Limb (tissue), 2 donors: Measurements from ENCODE around the gene NLGN4X.
A peak's percentile ranks its signal among the peaks of the same experiment; 100 is the strongest.
"Not testable (repeated sequence)": the region's sequence is repeated elsewhere in the genome, so short reads cannot be mapped to it uniquely, and the experiment has no call there.

Source experiments
- DNase-seq, 2 donors: peaks; one replicate each; pipeline ENCODE4 v3.0.0-alpha.2; 2016; ENCODE audit errors: extremely low spot score in 2 of 2

Gene NLGN4X

DNA sequence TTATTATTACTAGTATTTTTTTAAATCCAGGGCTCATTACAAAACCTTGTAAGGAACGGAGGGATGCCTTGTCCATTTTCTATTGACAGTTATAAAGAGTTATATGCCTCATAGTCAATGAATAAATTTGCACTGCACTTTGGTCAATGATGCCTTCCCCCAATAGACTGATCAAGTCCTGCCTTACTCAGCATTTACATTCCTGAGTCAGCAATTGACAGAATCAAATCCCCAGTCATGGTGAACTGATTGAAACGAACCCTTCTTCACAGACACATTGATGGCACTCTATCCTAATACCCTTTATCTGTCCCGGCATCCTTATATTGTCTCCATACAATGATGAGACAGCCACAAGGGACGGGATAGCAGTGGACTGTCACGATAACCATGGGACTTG is 213.2 kb downstream of the NLGN4X start:
- no peak for DNase-seq

DNA sequence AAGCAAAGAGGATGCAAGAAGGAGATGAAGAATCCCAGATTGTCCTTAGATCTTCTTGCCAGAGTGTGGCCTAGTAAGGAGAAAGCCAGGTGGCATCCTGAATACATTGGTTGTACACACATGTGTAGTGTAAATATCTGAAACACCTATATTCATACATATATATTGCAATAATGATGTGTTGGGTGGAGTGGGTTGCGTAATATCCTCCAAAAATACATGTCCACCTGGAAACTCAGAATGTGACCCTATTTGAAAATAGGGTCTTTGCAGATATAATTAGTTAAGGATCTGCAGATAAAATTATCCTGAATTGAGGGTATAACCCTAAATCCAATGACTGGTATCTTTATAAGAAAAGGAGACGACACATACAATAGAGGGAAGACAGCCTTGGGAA is 216.3 kb downstream of the NLGN4X start:
- no peak for DNase-seq

- no peak for DNase-seq
These were observed 222.8 kb downstream of the NLGN4X start for GRCh38 chrX:6005856-6006255.

GRCh38 chrX:6004529-6004928 is 224.1 kb downstream of the NLGN4X start:
- no peak for DNase-seq

DNA sequence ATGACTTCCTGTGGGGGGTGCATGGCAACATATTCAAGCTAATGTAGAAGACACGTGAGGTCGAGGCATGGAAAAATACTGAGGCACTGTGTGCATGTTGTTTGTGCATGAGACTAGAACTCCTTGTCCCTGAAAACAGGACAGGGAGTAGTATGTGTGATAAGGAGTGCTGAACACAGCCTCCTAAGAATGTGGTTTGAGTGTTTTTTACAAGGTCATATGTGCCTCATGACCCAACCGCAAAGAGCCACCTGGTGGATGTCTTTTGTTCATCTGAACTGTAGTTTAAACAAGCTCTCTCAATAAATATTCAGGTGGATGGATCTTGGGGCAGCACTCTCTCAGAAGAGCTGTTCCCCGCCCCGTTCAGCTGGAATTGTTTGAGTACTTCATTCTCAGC is 226.6 kb downstream of the NLGN4X start:
- no peak for DNase-seq

GRCh38 chrX:5998901-5999300 is 229.8 kb downstream of the NLGN4X start:
- no peak for DNase-seq

- no peak for DNase-seq
These were observed 230.2 kb downstream of the NLGN4X start for GRCh38 chrX:5998456-5998855.

- no peak for DNase-seq
These were observed 237.3 kb downstream of the NLGN4X start for GRCh38 chrX:5991393-5991792.

DNA sequence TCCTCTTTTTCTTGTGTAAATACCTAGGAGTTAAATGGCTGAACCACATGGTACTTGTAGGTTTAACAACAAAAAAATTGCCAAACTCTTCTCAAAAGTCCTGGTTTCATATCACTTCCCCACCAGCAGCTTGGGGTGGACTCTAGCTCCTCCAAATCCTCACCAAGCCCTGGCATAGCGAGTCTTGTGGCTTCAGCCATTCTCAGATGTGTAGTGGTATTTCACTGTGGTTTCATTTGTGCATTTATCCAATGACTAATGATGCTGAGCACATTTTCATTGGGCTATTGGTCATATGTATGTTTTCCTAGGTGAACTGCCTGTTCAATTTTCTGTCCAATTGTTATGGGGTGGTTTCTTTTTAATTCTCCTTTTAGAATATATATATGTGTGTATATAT is 249.3 kb downstream of the NLGN4X start:
- DNase-seq, result no peak

- no peak for DNase-seq
These were observed 252.3 kb downstream of the NLGN4X start for GRCh38 chrX:5976332-5976731.

- no peak for DNase-seq
These were observed 257.4 kb downstream of the NLGN4X start for GRCh38 chrX:5971300-5971699.

DNA sequence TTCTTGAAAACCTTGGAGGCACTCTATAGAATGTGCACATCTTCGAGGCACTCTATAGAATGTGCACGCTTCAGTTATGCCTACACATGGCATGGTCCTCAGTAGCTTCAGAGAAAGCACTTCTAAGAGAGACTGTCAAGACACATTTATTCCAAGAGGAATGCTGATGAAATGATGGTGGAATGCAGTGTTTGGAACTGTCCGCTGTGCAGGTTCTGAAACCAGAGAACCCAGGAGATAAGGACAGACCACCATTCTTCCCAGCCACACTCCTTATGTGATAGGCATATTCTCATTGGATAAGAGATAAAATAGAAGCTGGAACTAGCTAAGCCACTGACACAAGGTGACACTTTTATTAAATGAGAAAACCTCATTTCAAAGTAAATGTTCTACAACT is 263.3 kb downstream of the NLGN4X start:
- no peak for DNase-seq

- no peak for DNase-seq
These were observed 269.4 kb downstream of the NLGN4X start for GRCh38 chrX:5959286-5959685.

DNA sequence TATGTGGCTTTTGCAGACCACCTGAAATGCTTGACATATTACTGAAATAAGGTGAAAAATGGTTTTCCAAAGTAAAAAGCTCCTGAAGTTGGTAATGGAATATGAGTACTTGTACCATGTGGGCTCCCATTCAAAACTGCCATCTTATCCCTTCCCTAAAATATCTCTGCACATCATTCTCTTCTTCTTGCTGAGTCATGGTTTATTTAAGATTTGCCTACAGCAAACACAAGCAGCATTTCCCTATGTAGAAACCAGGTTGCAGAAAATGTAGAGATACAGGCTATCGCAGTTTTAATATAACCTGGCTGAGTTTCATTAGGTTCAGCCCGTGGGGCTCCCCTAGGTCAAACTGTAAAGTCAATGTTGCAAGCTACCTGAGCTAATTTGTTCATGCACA is 270.1 kb downstream of the NLGN4X start:
- no peak for DNase-seq

- no peak for DNase-seq
These were observed 271.2 kb downstream of the NLGN4X start for GRCh38 chrX:5957506-5957905.

DNA sequence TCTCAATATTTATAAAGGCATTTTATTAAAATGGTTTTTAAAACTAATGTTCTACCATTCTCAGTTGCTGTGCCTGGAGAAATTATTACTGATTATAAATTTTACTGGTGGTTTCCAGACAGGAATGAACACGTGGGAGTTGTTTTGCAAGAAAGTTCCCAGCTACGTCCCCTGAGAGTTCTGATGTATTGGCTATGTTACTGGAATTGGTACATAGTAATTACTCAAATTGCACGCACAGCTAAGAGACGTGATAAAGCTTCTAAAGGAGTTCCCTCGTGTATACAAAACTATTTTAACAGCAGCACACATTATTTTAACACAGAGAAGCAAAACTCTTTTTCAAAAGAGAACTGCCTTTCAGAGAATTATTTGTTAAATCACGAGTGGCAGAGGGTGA is 292.2 kb downstream of the NLGN4X start:
- DNase-seq, result peak in 1 of 2 donors; percentile 2

DNA sequence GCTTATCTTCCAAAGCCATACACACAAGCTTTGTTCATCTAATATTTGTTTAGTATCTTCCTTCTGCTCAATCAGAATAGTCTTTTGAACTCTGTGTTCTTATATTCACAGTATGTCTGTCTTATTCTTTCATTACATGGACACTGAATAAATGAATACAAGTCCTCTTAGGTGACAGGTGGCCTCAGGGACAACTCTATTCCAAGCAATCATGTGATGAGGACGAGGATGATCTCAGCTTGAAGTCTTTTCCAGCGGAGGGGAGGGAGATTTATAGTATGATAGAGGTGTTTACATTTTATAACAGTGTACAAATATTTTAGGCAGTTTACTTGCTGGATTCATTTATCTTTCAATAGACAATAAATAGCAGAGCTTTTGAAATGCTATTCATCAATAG is 300.4 kb downstream of the NLGN4X start:
- no peak for DNase-seq

DNA sequence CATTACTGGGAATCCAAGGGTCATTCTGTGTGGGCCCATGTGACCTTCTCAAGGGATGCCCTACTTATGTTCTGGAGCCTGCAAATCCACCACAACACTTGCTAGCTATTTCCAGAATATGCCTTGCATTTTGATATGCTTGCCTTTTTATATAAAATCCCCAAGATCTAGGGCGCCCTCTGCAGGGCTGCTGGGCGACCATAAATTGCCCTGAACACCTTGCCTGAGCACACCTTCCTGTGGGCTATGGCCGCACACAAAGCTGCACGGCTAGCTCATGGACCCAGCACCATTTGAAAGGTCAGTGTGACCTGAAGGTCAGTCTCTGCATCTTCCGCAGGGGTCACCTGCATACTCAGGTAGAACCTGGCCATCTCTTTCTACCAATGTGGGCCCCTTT is 311.7 kb downstream of the NLGN4X start:
- no peak for DNase-seq

DNA sequence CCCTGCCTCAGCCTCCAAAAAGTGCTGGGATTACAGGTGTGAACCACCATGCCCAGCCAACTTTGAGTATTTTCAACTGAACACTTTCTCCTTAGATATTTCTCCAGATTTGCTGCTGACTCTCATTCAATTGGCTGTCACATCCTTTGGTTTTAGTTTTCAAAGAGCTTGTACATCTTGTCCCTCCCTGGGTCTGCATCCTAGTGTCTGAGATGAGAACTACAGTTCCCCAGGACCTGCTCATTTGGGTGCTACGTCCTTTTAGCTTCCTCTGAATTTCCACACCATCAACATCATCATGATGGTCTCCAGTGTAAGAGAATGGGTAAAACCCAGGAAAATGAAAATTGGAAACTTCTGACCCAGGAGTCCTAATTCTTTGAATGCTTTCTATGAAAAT is 312.9 kb downstream of the NLGN4X start:
- no peak for DNase-seq

DNA sequence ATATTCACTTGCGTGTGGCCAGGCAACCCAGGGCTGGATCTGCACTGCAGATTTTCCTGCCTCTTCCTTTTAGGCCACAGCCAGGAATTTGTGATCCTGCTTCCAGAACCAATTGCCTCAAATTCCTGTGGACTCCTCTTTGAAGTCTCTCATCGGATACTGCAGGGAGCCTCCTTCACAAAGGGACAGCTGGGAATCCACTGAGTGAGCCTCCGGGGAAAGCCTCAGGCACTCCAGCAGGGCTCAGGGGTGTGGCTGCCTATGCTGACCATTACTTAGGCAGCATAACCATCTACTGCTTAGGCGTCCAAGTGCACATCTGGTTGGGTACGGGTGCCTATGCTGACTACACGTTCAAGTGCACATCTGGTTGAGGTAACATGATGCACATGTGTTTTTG is 321.5 kb downstream of the NLGN4X start:
- DNase-seq, result no peak

GRCh38 chrX:5903586-5904190 is 325.0 kb downstream of the NLGN4X start:
- DNase-seq, result not testable (repeated sequence)

GRCh38 chrX:5898463-5898862 is 330.2 kb downstream of the NLGN4X start:
- DNase-seq, result no peak

DNA sequence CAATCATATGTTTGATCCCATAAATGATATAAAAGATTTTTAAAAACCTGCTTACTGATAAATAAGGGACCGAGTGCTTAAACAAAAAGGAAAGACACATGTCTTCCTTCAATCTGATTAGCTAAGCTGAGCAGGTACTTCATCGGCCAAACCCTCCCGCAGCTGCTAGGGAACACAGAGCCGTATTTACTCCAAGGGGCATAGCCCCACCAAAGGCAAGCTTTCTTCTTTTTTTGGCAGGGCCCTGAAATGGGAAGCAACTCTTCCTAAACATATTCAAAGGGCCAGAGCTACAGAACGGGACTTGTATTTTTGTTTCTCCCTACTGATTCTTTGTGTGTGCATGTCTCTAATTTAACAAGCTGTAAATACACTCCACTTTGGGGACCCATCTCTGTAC is 337.3 kb downstream of the NLGN4X start:
- no peak for DNase-seq

DNA sequence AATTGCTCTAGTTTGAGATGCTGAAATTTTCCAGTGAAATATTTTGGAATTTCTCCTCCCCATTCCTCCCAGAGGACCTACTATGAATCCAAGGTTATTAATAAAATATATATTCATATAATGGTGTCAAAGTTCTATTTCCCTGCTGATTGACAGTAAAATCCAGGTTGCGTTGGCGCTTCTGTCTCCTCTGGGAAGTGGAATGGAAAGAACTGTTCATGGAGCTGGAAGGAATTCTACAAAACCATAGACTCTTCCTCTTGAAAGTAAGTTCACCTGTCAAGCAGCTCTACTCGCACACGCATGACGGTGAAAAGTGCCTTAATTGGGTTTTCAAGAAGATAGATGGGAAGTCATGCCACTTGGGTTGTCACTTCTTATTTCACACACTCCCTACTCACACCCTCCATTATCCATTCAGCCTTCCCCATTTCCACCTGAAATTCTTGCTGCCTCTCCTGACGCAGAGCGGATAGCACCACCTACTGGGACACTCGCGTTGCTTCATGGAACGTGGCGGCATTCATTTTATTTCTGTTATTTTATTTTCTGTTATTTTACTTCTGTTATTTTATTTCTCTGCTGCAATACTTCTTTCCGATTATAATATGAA is 351.6 kb downstream of the NLGN4X start:
- no peak for DNase-seq
